Fibroblast of lung (primary cell): ENCODE results near the gene ZNF76. TPM values are rescaled to one million over a fixed set of nuclear protein-coding genes. Genes with fewer than 3 reads are reported as not detected.

Experiments used
- DNase-seq, 2 donors: peaks; one replicate each; pipeline versions ENCODE4 v3.0.0 to v3.0.0-alpha.2; 2010; ENCODE audit warnings: low read depth in 2 of 2
- H2AFZ ChIP-seq: 2 replicates; pipeline ENCODE4 v1.5.1; 2012; ENCODE audit warnings: low read length, control low read depth, inconsistent platforms
- H3K27ac ChIP-seq: 2 replicates; pipeline ENCODE4 v1.5.1; 2011; ENCODE audit warnings: low read length, control low read depth; ENCODE audit not compliant: insufficient read depth
- H3K27me3 ChIP-seq: 2 replicates; pipeline ENCODE4 v1.5.1; 2011; ENCODE audit warnings: mild to moderate bottlenecking, low read length; ENCODE audit not compliant: control insufficient read depth, insufficient read depth
- H3K36me3 ChIP-seq: 2 replicates; pipeline ENCODE4 v1.5.1; 2011; ENCODE audit warnings: low read length; ENCODE audit not compliant: control insufficient read depth, insufficient read depth
- H3K4me1 ChIP-seq: 2 replicates; pipeline ENCODE4 v1.5.1; 2011; ENCODE audit warnings: low read length; ENCODE audit not compliant: control insufficient read depth, insufficient read depth; ENCODE audit errors: extremely low read depth
- H3K4me2 ChIP-seq: 2 replicates; pipeline ENCODE4 v1.5.1; 2011; ENCODE audit warnings: low read length, control low read depth; ENCODE audit not compliant: insufficient read depth; ENCODE audit errors: extremely low read depth
- H3K4me3 ChIP-seq, 4 experiments: fragments of 200-600 bp in 1 of 4; sonication (generic) in 1 of 4; replicated peaks in 1 of 4; 2 replicates each; pipeline ENCODE4 v1.5.1; 2011 to 2016; ENCODE audit warnings: low read length in 4 of 4, low read depth in 3 of 4, mild to moderate bottlenecking in 3 of 4, control low read depth in 2 of 4, inconsistent platforms in 1 of 4, mixed read lengths in 1 of 4; ENCODE audit not compliant: insufficient read depth in 1 of 4; ENCODE audit errors: control extremely low read depth in 1 of 4
- H3K79me2 ChIP-seq: 2 replicates; pipeline ENCODE4 v1.5.1; 2012; ENCODE audit warnings: mild to moderate bottlenecking, low read length, inconsistent platforms; ENCODE audit not compliant: control insufficient read depth, insufficient read depth
- H3K9ac ChIP-seq: 2 replicates; pipeline ENCODE4 v1.5.1; 2011; ENCODE audit warnings: mild to moderate bottlenecking, low read length, control low read depth; ENCODE audit not compliant: insufficient read depth
- H3K9me3 ChIP-seq: 2 replicates; pipeline ENCODE4 v1.5.1; 2012; ENCODE audit warnings: low read depth, low read length; ENCODE audit not compliant: control insufficient read depth, insufficient read depth
- H4K20me1 ChIP-seq: 2 replicates; pipeline ENCODE4 v1.5.1; 2011; ENCODE audit warnings: low read length; ENCODE audit not compliant: control insufficient read depth, insufficient read depth; ENCODE audit errors: extremely low read depth
- CTCF ChIP-seq, 2 donors: IDR thresholded peaks in 1 of 2; conservative IDR thresholded peaks in 1 of 2; 1 replicate in 1 of 2; 2 replicates in 1 of 2; pipeline ENCODE4 v1.5.1; 2011 to 2012; ENCODE audit warnings: low read length in 2 of 2, control low read depth in 1 of 2, inconsistent platforms in 1 of 2, low read depth in 1 of 2, mild to moderate bottlenecking in 1 of 2
- EZH2 ChIP-seq: IDR thresholded peaks from 2 replicates; pipeline ENCODE4 v1.5.1; 2012; ENCODE audit warnings: low read length, control low read depth, mild to moderate bottlenecking; ENCODE audit errors: missing control alignments
- polyA plus RNA-seq, 2 donors: library from polyadenylated mRNA; depleted of rRNA in 1 of 2; stranded (reverse) in 1 of 2; unstranded in 1 of 2; fragments of >200 nt; gene quantifications; 2 replicates each; pipeline ENCODE4 v1.2.1, GENCODE V29; 2011 to 2012; ENCODE audit warnings: missing spikeins in 1 of 2
- total RNA-seq: library from RNA; depleted of rRNA; stranded (reverse); fragments of >200 nt; gene quantifications from 2 replicates; pipeline ENCODE4 v1.2.1, GENCODE V29; 2014

Gene ZNF76
- total and polyA plus RNA-seq, 2 donors (not counting 1 experiment from before 2014, with no cell fraction given): 9.6 to 19.5 TPM

- peaks cover 2% of the 10 kb centered on the region for H3K4me1 ChIP-seq
- H3K36me3 ChIP-seq: peaks cover 13% of the 10 kb centered on the region
- no peak overlapping the region for H3K4me2 ChIP-seq
- H3K79me2 ChIP-seq: no peaks in the 10 kb centered on the region
- no peaks in the 10 kb centered on the region for H3K27me3 ChIP-seq
- H3K9me3 ChIP-seq: no peaks in the 10 kb centered on the region
- H3K27ac ChIP-seq: no peak overlapping the region
- peaks cover 2% of the 10 kb centered on the region for H4K20me1 ChIP-seq
- no peak overlapping the region for H3K9ac ChIP-seq
- TF ChIP-seq CTCF (conservative IDR thresholded peaks at IDR 0.05 in 1 of 2, IDR thresholded peaks at IDR 0.05 in 1 of 2; ENCODE audit: low read depth in 1 of 2, low read length in 2 of 2): no peak
- TF ChIP-seq EZH2: no peak
- no peak overlapping the region for H2AFZ ChIP-seq
- DNase-seq: no peak
- H3K4me3 ChIP-seq: no peak overlapping the region
Observed at GRCh38 chr6:35291491-35291890, 32.0 kb downstream of the ZNF76 start.

GRCh38 chr6:35292494-35292893 is 33.0 kb downstream of the ZNF76 start:
- Histone ChIP-seq H3K4me2 (no peak overlapping the region), H3K36me3 (peaks cover 10% of the 10 kb centered on the region), H3K9me3 (no peaks in the 10 kb centered on the region), H3K79me2 (no peaks in the 10 kb centered on the region), H3K9ac (no peak overlapping the region), H3K4me1 (peaks cover 4% of the 10 kb centered on the region), H3K27me3 (no peaks in the 10 kb centered on the region), H3K27ac (no peak overlapping the region), H4K20me1 (peaks cover 2% of the 10 kb centered on the region), H3K4me3 (no peak overlapping the region), H2AFZ (no peak overlapping the region)
- DNase-seq: no peak
- TF ChIP-seq EZH2: no peak
- TF ChIP-seq CTCF (conservative IDR thresholded peaks at IDR 0.05 in 1 of 2, IDR thresholded peaks at IDR 0.05 in 1 of 2; ENCODE audit: low read depth in 1 of 2, low read length in 2 of 2): no peak

- Histone ChIP-seq H2AFZ (no peak overlapping the region), H3K4me1 (peaks cover 2% of the 10 kb centered on the region), H3K27me3 (no peaks in the 10 kb centered on the region), H4K20me1 (no peaks in the 10 kb centered on the region), H3K79me2 (no peaks in the 10 kb centered on the region), H3K27ac (no peak overlapping the region), H3K9ac (no peak overlapping the region), H3K9me3 (no peaks in the 10 kb centered on the region), H3K4me3 (no peak overlapping the region), H3K36me3 (peaks cover 9% of the 10 kb centered on the region), H3K4me2 (no peak overlapping the region)
- TF ChIP-seq EZH2 (no peak), CTCF (conservative IDR thresholded peaks at IDR 0.05 in 1 of 2, IDR thresholded peaks at IDR 0.05 in 1 of 2; ENCODE audit: low read depth in 1 of 2, low read length in 2 of 2) (no peak)
- DNase-seq: no peak
Observed at GRCh38 chr6:35293681-35294080, 34.1 kb downstream of the ZNF76 start.
